ENCODE data around the gene JHY. TPM values are rescaled to one million over a fixed set of nuclear protein-coding genes. Genes with fewer than 3 reads are reported as not detected.

Gene JHY
- total RNA-seq, 2 experiments from 2014 or later, result not detected

GRCh38 chr11:122893131-122893530, 10.6 kb downstream of the JHY start:
- CTCF ChIA-PET (ENCODE audit: unreplicated experiment), result no interaction called here

GRCh38 chr11:122895563-122895962, 13.0 kb downstream of the JHY start:
- H3K9me2 ChIP-seq (ENCODE audit: insufficient read depth, low read length), result no peaks in the 10 kb centered on the region
- no peak overlapping the region for H3K27ac ChIP-seq (ENCODE audit: low read depth, low read length, poor library complexity, severe bottlenecking)
- H4K20me1 ChIP-seq (ENCODE audit: insufficient read depth, low read length), result no peaks in the 10 kb centered on the region
- no peak overlapping the region for H3K4me3 ChIP-seq (ENCODE audit: low read depth, low read length, poor library complexity, severe bottlenecking)
- H3K79me2 ChIP-seq (ENCODE audit: insufficient read depth, low read depth, low read length), result no peaks in the 10 kb centered on the region
- ChIA-PET CTCF (ENCODE audit: unreplicated experiment) (no interaction called here), POLR2A (interaction anchor here (0.5 to 0.6 kb wide), 2 partner anchors 15 to 97 kb away, joined by 3 read pairs; no protein-coding TSS in a partner anchor)
- intact Hi-C loops (cut with micrococcal nuclease; ENCODE audit: unreplicated experiment), result no loop called here
- H3K4me1 ChIP-seq (ENCODE audit: insufficient read depth, low read length, poor library complexity, severe bottlenecking), result no peaks in the 10 kb centered on the region
- no peak for TF ChIP-seq CTCF (conservative IDR thresholded peaks at IDR 0.05; ENCODE audit: low read length)
- TF ChIP-seq EZH2phosphoT487 (IDR thresholded peaks at IDR 0.05; ENCODE audit: borderline replicate concordance, low read depth, low read length), result no peak
- BruUV-seq (replicated peaks), result no TSS peak
- no peak overlapping the region for H3K4me2 ChIP-seq (ENCODE audit: low read length)
- DNase-seq (ENCODE audit: low spot score), result no peak
- H3K36me3 ChIP-seq (ENCODE audit: insufficient read depth, low read length), result no peaks in the 10 kb centered on the region
- no peak overlapping the region for H2AFZ ChIP-seq (ENCODE audit: low read length)
- H3K9me3 ChIP-seq (ENCODE audit: low read length), result no peaks in the 10 kb centered on the region

More at GRCh38 chr11:122893131-122893530, 10.6 kb downstream of the JHY start:
- H3K36me3 ChIP-seq (ENCODE audit: insufficient read depth, low read length), result no peaks in the 10 kb centered on the region
- intact Hi-C loops (cut with micrococcal nuclease; ENCODE audit: unreplicated experiment), result no loop called here
- H3K9me2 ChIP-seq (ENCODE audit: insufficient read depth, low read length), result no peaks in the 10 kb centered on the region
- POLR2A ChIA-PET, result no interaction called here
- H3K4me2 ChIP-seq (ENCODE audit: low read length), result no peak overlapping the region
- H3K79me2 ChIP-seq (ENCODE audit: insufficient read depth, low read depth, low read length), result no peaks in the 10 kb centered on the region
- no peaks in the 10 kb centered on the region for H3K9me3 ChIP-seq (ENCODE audit: low read length)
- H2AFZ ChIP-seq (ENCODE audit: low read length), result no peak overlapping the region
- DNase-seq (ENCODE audit: low spot score), result no peak
- H3K4me1 ChIP-seq (ENCODE audit: insufficient read depth, low read length, poor library complexity, severe bottlenecking), result no peaks in the 10 kb centered on the region
- H4K20me1 ChIP-seq (ENCODE audit: insufficient read depth, low read length), result no peaks in the 10 kb centered on the region
- TF ChIP-seq CTCF (conservative IDR thresholded peaks at IDR 0.05; ENCODE audit: low read length), result no peak
- TF ChIP-seq EZH2phosphoT487 (IDR thresholded peaks at IDR 0.05; ENCODE audit: borderline replicate concordance, low read depth, low read length), result no peak
- H3K27ac ChIP-seq (ENCODE audit: low read depth, low read length, poor library complexity, severe bottlenecking), result no peak overlapping the region
- BruUV-seq (replicated peaks), result no TSS peak
- no peak overlapping the region for H3K4me3 ChIP-seq (ENCODE audit: low read depth, low read length, poor library complexity, severe bottlenecking)

- H3K4me1 ChIP-seq (ENCODE audit: insufficient read depth, low read length, poor library complexity, severe bottlenecking), result no peaks in the 10 kb centered on the region
- intact Hi-C loops (cut with micrococcal nuclease; ENCODE audit: unreplicated experiment), result no loop called here
- no peak for DNase-seq (ENCODE audit: low spot score)
- no peaks in the 10 kb centered on the region for H3K36me3 ChIP-seq (ENCODE audit: insufficient read depth, low read length)
- no peaks in the 10 kb centered on the region for H4K20me1 ChIP-seq (ENCODE audit: insufficient read depth, low read length)
- no peak overlapping the region for H3K4me2 ChIP-seq (ENCODE audit: low read length)
- no peaks in the 10 kb centered on the region for H3K9me2 ChIP-seq (ENCODE audit: insufficient read depth, low read length)
- no TSS peak for BruUV-seq (replicated peaks)
- H3K4me3 ChIP-seq (ENCODE audit: low read depth, low read length, poor library complexity, severe bottlenecking), result no peak overlapping the region
- no peak overlapping the region for H3K27ac ChIP-seq (ENCODE audit: low read depth, low read length, poor library complexity, severe bottlenecking)
- no peak overlapping the region for H2AFZ ChIP-seq (ENCODE audit: low read length)
- H3K9me3 ChIP-seq (ENCODE audit: low read length), result no peaks in the 10 kb centered on the region
- CTCF ChIA-PET (ENCODE audit: unreplicated experiment), result no interaction called here
- H3K79me2 ChIP-seq (ENCODE audit: insufficient read depth, low read depth, low read length), result no peaks in the 10 kb centered on the region
- no peak for TF ChIP-seq EZH2phosphoT487 (IDR thresholded peaks at IDR 0.05; ENCODE audit: borderline replicate concordance, low read depth, low read length)
- no peak for TF ChIP-seq CTCF (conservative IDR thresholded peaks at IDR 0.05; ENCODE audit: low read length)
- POLR2A ChIA-PET, result interaction anchor here (1.0 kb wide), 1 partner anchor 11 kb away, joined by 3 read pairs; no protein-coding TSS in a partner anchor
Observed at GRCh38 chr11:122897606-122898210, 15.1 kb downstream of the JHY start.

Measured in OCI-LY7 (cell line).